NCI-H460 (cell line): ENCODE data around the gene MINDY3. TPM values are rescaled to one million over a fixed set of nuclear protein-coding genes. Genes with fewer than 3 reads are reported as not detected.

ENCODE experiments used
- DNase-seq: peaks from one replicate; pipeline ENCODE4 v3.0.0-alpha.2; 2016; ENCODE audit warnings: low read depth; ENCODE audit errors: extremely low read depth
- total RNA-seq: library from RNA; depleted of rRNA; stranded (reverse); fragments of >200 nt; shearing (Covaris generic); gene quantifications from 2 replicates; pipeline ENCODE4 v1.2.3, GENCODE V29; 2014; rRNA removed

MINDY3 gene
- total RNA-seq, 1 experiment from 2014 or later = 40.6 TPM

DNA sequence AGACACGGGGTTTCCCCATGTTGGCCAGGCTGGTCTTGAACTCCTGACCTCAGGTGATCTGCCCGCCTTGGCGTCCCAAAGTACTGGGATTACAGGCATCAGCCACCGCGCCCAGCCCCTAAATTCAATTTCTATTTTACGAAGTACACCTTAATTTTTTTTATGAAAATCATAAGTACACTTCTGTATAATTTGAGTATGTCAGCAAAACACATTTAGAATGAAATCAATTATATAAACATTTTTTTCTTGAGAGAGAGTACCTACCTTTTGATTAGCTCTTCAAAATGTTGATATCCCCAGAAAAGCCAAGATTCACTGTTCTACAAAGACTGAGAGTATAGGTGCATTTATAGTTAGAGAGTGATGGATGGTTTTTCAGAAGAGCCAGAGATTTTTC is 120.0 kb downstream of the MINDY3 start:
- DNase-seq = no peak

- no peak for DNase-seq
Measured at GRCh38 chr10:15739254-15739970, 120.9 kb downstream of the MINDY3 start.

GRCh38 chr10:15738270-15738925 is 121.9 kb downstream of the MINDY3 start:
- no peak for DNase-seq

GRCh38 chr10:15737656-15738055 is 122.7 kb downstream of the MINDY3 start:
- no peak for DNase-seq

- no peak for DNase-seq
Measured at GRCh38 chr10:15735763-15736162, 124.5 kb downstream of the MINDY3 start.

DNA sequence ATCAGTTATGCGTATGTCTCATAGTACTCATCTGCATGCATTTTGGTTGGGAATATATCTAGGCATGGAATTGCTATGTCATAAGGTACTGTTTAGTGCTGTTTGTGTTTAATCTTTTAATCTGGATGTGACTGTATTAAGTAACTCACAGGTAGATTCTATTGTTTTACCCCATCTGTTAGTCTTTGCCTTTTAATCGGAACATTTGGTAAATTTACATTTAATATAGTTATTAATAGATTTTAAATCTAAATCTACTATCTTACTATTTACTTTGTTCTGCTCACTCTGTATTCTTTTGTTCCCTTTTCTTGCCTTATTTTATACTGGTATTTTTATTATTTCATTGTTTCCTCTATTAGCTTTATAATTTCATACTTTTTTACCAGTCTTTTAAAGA is 130.0 kb downstream of the MINDY3 start:
- no peak for DNase-seq

GRCh38 chr10:15729890-15730289 is 130.4 kb downstream of the MINDY3 start:
- DNase-seq = no peak

Other genes with a start within 250 kb of the MINDY3 start
- gene ITGA8, start 140.6 kb downstream of the MINDY3 start, total RNA-seq = not detected in 2 replicates